Stimulated activated CD4-positive, alpha-beta T cell treated with anti-CD3 and anti-CD28 coated beads, Interleukin-4, amount 100 ng/mL, for 24 hours (primary cell): Measurements from ENCODE around the gene WNT8B.

Experiments
- DNase-seq: peaks from one replicate; pipeline ENCODE4 v3.0.0-alpha.2; 2020

WNT8B gene

GRCh38 chr10:100519311-100520051 is 56.7 kb downstream of the WNT8B start, which contains the start of gene SEC31B:
SEC31B (minus strand) TSS chr10:100519861; CDS start chr10:100516952, 2,909 bp downstream.
- no peak for DNase-seq

- DNase-seq = no peak
Observed at GRCh38 chr10:100520811-100521210, 58.0 kb downstream of the WNT8B start.

GRCh38 chr10:100522107-100522801 is 59.4 kb downstream of the WNT8B start:
- no peak for DNase-seq

- DNase-seq = no peak
Observed at GRCh38 chr10:100522945-100523344, 60.1 kb downstream of the WNT8B start.

GRCh38 chr10:100524206-100524605 is 61.4 kb downstream of the WNT8B start:
- no peak for DNase-seq

GRCh38 chr10:100524638-100525037 is 61.8 kb downstream of the WNT8B start:
- DNase-seq = no peak

- peak; percentile 25 for DNase-seq
Observed at GRCh38 chr10:100528123-100528886, 65.5 kb downstream of the WNT8B start.

GRCh38 chr10:100528921-100529474 is 66.2 kb downstream of the WNT8B start:
- DNase-seq = no peak

- DNase-seq = peak; percentile 92
Observed at GRCh38 chr10:100529475-100530298, 66.9 kb downstream of the WNT8B start, which contains the start of gene NDUFB8. NDUFB8 (minus strand) TSS chr10:100529871; CDS start chr10:100529851, 20 bp downstream.

- DNase-seq = no peak
Observed at GRCh38 chr10:100531761-100532160, 69.0 kb downstream of the WNT8B start.
